ENCODE data around the gene HS6ST1. TPM values are rescaled to one million over a fixed set of nuclear protein-coding genes. Genes with fewer than 3 reads are reported as not detected.

Gene HS6ST1
- total RNA-seq, 1 donor, result 19.9 TPM

DNA sequence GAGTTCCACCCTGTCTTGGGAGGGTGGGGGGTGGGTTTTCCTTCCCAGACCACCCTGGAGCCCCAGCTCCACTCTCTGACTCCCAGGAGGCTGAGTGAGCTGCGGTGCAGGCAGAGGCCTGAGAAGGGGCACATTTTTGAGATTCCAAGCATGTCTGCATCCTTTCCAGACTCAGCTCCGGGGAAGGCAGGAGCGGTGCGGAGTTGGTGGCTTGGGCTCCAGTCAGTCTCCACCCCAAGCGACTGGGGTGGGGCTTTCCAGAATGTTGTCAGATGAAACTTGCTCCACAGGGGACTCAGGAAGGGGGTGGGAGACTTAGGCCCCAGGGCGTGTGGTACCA is 44.2 kb upstream of the HS6ST1 start:
- TF ChIP-seq, protein P1, sequence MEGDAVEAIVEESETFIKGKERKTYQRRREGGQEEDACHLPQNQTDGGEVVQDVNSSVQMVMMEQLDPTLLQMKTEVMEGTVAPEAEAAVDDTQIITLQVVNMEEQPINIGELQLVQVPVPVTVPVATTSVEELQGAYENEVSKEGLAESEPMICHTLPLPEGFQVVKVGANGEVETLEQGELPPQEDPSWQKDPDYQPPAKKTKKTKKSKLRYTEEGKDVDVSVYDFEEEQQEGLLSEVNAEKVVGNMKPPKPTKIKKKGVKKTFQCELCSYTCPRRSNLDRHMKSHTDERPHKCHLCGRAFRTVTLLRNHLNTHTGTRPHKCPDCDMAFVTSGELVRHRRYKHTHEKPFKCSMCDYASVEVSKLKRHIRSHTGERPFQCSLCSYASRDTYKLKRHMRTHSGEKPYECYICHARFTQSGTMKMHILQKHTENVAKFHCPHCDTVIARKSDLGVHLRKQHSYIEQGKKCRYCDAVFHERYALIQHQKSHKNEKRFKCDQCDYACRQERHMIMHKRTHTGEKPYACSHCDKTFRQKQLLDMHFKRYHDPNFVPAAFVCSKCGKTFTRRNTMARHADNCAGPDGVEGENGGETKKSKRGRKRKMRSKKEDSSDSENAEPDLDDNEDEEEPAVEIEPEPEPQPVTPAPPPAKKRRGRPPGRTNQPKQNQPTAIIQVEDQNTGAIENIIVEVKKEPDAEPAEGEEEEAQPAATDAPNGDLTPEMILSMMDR (IDR thresholded peaks at IDR 0.05; ENCODE audit: insufficient read depth, low read depth, low read length), result no peak
- peak; percentile 52 for DNase-seq (ENCODE audit: low read depth)
- no peak overlapping the region for H3K4me3 ChIP-seq (ENCODE audit: low read depth, low read length)

DNA sequence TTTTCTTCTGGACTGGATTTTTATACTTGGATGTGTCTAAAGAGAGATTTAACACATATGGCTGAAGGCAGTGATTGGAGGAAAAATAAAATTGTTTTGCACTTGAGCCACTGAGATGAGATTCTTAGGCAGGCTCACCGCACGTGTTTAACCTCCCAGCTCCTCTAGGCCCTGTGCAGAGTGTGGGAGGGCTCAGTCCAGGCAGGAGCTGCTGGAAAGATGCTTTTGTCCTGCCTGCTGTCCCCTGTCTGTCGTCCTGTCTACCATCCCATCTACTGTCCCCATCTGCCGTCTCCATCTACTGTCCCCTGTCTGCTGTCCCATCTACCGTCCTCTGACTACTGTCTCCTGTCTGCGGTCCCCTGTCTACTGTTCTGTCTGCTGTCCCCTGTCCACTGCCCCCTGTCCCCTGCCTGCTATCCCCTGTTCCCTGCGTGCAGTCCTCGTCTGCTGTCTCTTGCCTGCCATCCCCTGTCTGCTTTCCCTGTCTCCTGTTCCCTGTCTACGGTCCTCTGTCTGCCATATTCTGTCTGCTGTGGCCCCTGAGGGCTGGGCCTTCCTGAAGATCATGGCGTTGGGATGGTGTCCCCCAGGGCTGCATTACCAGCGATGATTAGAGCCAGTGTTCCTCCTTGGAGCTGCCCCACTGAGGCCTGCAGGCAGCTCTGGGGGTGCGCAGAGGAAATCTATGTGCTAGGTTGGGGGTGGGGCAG is 43.7 kb upstream of the HS6ST1 start:
- no peak overlapping the region for H3K4me3 ChIP-seq (ENCODE audit: low read depth, low read length)
- TF ChIP-seq, protein P1 (IDR thresholded peaks at IDR 0.05; ENCODE audit: insufficient read depth, low read depth, low read length), result no peak
- DNase-seq (ENCODE audit: low read depth), result no peak

DNA sequence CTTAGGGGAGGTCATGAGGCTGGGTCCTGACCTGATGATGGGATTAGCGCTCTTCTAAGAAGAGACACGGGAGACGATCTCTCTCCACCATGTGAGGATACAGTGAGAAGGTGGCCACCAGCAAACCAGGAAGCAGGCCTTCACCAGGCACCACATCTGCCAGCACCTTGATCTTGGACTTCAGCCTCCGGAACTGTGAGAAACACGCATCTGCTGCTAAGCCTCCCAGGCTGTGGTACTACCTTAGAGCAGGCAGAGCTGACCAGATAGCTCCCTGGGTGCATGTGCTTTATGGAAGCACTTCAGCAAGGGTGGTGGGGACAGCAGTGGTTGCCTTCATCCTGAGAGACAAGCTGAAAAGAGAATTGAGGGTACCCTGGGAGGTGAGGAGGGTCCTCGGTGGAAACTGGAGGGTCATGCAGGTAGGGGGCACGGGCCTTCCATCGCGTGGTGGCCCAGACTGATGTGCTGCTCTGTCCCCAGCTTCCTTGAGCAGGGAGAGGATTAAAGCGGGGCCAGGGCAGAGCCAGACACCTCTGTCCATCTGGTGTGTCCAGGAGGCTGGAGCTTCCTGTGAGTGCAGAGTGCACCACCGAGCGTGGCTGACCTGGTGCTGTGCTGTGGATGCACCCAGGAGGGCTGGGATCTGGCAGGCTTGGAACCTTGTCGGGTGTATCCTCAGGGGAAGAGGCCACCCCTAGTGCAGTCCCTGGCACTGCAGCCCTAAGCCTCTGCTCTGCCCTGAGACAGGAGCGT is 42.9 kb upstream of the HS6ST1 start:
- no peak overlapping the region for H3K4me3 ChIP-seq (ENCODE audit: low read depth, low read length)
- TF ChIP-seq, protein P1 (IDR thresholded peaks at IDR 0.05; ENCODE audit: insufficient read depth, low read depth, low read length), result no peak
- DNase-seq (ENCODE audit: low read depth), result no peak

DNA sequence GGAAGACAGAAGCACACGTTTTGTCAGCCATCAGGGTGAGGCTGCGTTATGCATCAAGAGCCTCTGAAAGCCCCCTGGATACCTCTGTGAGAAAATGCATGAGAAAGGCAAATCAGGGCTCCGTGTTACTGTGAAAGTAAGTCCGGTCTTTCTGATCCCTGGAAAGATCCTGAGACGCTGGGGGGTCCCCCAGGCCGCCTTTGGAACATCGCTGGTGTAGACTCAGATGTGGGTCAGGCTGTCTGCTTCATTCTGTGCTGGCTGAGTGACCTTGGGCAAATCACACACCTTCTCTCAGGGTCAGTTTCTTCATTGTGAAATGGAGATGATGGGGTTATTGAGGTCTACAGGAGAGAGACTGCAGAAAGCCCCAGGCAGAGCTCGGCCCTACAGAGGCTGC is 42.0 kb upstream of the HS6ST1 start:
- no peak overlapping the region for H3K4me3 ChIP-seq (ENCODE audit: low read depth, low read length)
- TF ChIP-seq, protein P1 (IDR thresholded peaks at IDR 0.05; ENCODE audit: insufficient read depth, low read depth, low read length), result no peak
- DNase-seq (ENCODE audit: low read depth), result no peak

DNA sequence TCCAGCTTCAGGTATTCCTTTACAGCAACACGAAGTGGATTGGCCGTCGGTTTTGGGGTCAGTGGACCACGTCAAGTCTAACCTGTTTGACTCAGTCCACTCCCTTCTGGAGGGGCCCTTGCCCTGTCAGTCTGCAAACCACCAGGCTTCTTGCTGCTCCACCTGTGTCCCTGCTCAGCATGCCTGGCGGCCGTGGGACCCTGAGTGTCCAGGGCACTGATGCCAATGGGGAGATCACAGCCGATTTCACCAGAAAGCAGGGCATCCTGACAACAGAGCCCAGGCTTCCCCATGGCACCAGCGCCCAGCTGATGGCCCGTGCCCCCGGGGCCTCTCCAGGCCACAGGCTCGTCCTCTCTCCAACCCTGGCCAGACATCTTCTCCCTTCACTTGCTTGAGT is 41.2 kb upstream of the HS6ST1 start:
- TF ChIP-seq, protein P1 (IDR thresholded peaks at IDR 0.05; ENCODE audit: insufficient read depth, low read depth, low read length), result no peak
- no peak overlapping the region for H3K4me3 ChIP-seq (ENCODE audit: low read depth, low read length)
- no peak for DNase-seq (ENCODE audit: low read depth)

DNA sequence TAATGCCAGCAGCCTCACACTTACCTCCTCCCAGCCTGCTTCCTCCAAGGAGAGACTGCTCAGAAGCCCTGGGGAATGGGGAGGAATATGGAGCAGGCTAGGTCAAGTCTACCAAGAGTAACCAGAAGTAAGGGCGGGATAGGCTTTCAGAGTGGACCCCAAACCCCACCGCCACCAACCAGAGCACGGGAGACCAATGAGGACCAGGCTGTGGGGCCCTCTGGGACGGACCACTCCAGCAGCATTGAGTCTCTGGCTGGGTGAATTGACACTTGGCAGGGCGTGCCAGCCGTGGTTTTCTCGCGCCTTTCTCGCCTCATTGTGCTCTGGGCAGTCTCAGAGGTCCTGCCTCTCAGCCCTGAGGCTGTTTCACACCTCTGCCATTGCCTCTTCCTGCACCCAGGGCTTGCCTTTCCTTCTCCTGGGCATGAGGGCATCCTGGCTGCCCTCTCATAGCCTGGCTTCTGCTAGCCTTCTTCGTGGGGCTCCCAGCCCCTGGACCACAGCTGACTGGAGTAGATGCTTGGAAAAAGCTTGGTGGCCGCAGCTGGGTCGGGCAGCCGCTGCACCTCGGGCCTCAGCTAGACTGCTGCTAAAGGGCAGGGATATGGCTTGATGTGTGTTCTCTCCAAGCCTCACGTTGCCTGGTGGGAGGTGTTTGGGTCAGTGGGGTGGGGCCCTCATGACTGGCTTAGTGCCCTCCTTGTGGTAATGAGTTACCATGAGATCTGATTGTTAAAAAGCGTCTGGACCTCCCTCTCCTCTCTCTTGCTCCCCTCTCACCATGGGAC is 40.5 kb upstream of the HS6ST1 start:
- TF ChIP-seq, protein P1 (IDR thresholded peaks at IDR 0.05; ENCODE audit: insufficient read depth, low read depth, low read length), result no peak
- H3K4me3 ChIP-seq (ENCODE audit: low read depth, low read length), result no peak overlapping the region
- no peak for DNase-seq (ENCODE audit: low read depth)

Data from fibroblast of villous mesenchyme (primary cell).